Mucosa of stomach (tissue), 1 donor: Measurements from ENCODE around the gene APOBEC3H.

Experiments
- H3K27me3 ChIP-seq: one replicate; pipeline ENCODE4 v1.7.0; 2013; ENCODE audit warnings: mild to moderate bottlenecking, low read length; ENCODE audit not compliant: control insufficient read depth, insufficient read depth
- H3K36me3 ChIP-seq: one replicate; pipeline ENCODE4 v1.7.0; 2013; ENCODE audit warnings: low read length; ENCODE audit not compliant: control insufficient read depth, insufficient read depth
- H3K4me1 ChIP-seq: one replicate; pipeline ENCODE4 v1.7.0; 2013; ENCODE audit warnings: mild to moderate bottlenecking, low read length; ENCODE audit not compliant: control insufficient read depth, insufficient read depth
- H3K4me3 ChIP-seq: one replicate; pipeline ENCODE4 v1.7.0; 2013; ENCODE audit warnings: low read length
- H3K9ac ChIP-seq: one replicate; pipeline ENCODE4 v1.7.0; 2013; ENCODE audit warnings: mild to moderate bottlenecking, low read length, moderate library complexity
- H3K9me3 ChIP-seq: one replicate; pipeline ENCODE4 v1.7.0; 2013; ENCODE audit warnings: mild to moderate bottlenecking, low read length, moderate library complexity; ENCODE audit not compliant: control insufficient read depth
- donor health status: Pancreatic carcinoma.

The APOBEC3H gene

GRCh38 chr22:39101226-39101625, 4.2 kb downstream of the APOBEC3H start:
- Histone ChIP-seq H3K4me3 (no peak overlapping the region), H3K36me3 (no peaks in the 10 kb centered on the region), H3K4me1 (peaks cover 5% of the 10 kb centered on the region), H3K27me3 (no peaks in the 10 kb centered on the region), H3K9ac (no peak overlapping the region), H3K9me3 (no peaks in the 10 kb centered on the region)

- Histone ChIP-seq H3K4me1 (no peaks in the 10 kb centered on the region), H3K9ac (no peak overlapping the region), H3K27me3 (no peaks in the 10 kb centered on the region), H3K36me3 (no peaks in the 10 kb centered on the region), H3K9me3 (no peaks in the 10 kb centered on the region), H3K4me3 (no peak overlapping the region)
Measured at GRCh38 chr22:39103431-39103830, 6.4 kb downstream of the APOBEC3H start.

- Histone ChIP-seq H3K4me3 (no peak overlapping the region), H3K4me1 (no peaks in the 10 kb centered on the region), H3K9me3 (no peaks in the 10 kb centered on the region), H3K36me3 (no peaks in the 10 kb centered on the region), H3K9ac (no peak overlapping the region), H3K27me3 (no peaks in the 10 kb centered on the region)
Measured at GRCh38 chr22:39106326-39106725, 9.3 kb downstream of the APOBEC3H start.

GRCh38 chr22:39108487-39108886, 11.4 kb downstream of the APOBEC3H start:
- Histone ChIP-seq H3K4me1 (no peaks in the 10 kb centered on the region), H3K27me3 (no peaks in the 10 kb centered on the region)

GRCh38 chr22:39109361-39109760, 12.3 kb downstream of the APOBEC3H start:
- H3K36me3 ChIP-seq, result no peaks in the 10 kb centered on the region
- H3K9ac ChIP-seq, result no peak overlapping the region
- peaks cover 5% of the 10 kb centered on the region for H3K27me3 ChIP-seq
- H3K4me1 ChIP-seq, result no peaks in the 10 kb centered on the region
- H3K4me3 ChIP-seq, result no peak overlapping the region
- H3K9me3 ChIP-seq, result no peaks in the 10 kb centered on the region

More at GRCh38 chr22:39108487-39108886, 11.4 kb downstream of the APOBEC3H start:
- no peaks in the 10 kb centered on the region for H3K36me3 ChIP-seq
- no peak overlapping the region for H3K9ac ChIP-seq
- H3K4me3 ChIP-seq, result no peak overlapping the region
- H3K9me3 ChIP-seq, result no peaks in the 10 kb centered on the region

- Histone ChIP-seq H3K9ac (no peak overlapping the region), H3K4me3 (no peak overlapping the region), H3K36me3 (no peaks in the 10 kb centered on the region), H3K9me3 (no peaks in the 10 kb centered on the region), H3K4me1 (no peaks in the 10 kb centered on the region), H3K27me3 (peaks cover 5% of the 10 kb centered on the region)
Measured at GRCh38 chr22:39110631-39111561, 13.9 kb downstream of the APOBEC3H start.

- no peaks in the 10 kb centered on the region for H3K36me3 ChIP-seq
- no peak overlapping the region for H3K4me3 ChIP-seq
- no peaks in the 10 kb centered on the region for H3K9me3 ChIP-seq
- H3K27me3 ChIP-seq, result peaks cover 11% of the 10 kb centered on the region
- no peak overlapping the region for H3K9ac ChIP-seq
- peaks cover 3% of the 10 kb centered on the region for H3K4me1 ChIP-seq
Measured at GRCh38 chr22:39114112-39114511, 17.1 kb downstream of the APOBEC3H start.

- Histone ChIP-seq H3K4me1 (peaks cover 3% of the 10 kb centered on the region), H3K4me3 (no peak overlapping the region), H3K36me3 (no peaks in the 10 kb centered on the region), H3K9ac (no peak overlapping the region), H3K27me3 (peaks cover 11% of the 10 kb centered on the region), H3K9me3 (no peaks in the 10 kb centered on the region)
Measured at GRCh38 chr22:39115570-39115969, 18.5 kb downstream of the APOBEC3H start.

GRCh38 chr22:39115977-39116621, 19.1 kb downstream of the APOBEC3H start:
- peaks cover 3% of the 10 kb centered on the region for H3K4me1 ChIP-seq
- no peak overlapping the region for H3K4me3 ChIP-seq
- peaks cover 11% of the 10 kb centered on the region for H3K27me3 ChIP-seq
- no peaks in the 10 kb centered on the region for H3K9me3 ChIP-seq
- no peak overlapping the region for H3K9ac ChIP-seq
- H3K36me3 ChIP-seq, result no peaks in the 10 kb centered on the region

GRCh38 chr22:39117585-39118191, 20.6 kb downstream of the APOBEC3H start:
- no peak overlapping the region for H3K4me3 ChIP-seq
- peaks cover 11% of the 10 kb centered on the region for H3K27me3 ChIP-seq
- no peaks in the 10 kb centered on the region for H3K36me3 ChIP-seq
- H3K9me3 ChIP-seq, result no peaks in the 10 kb centered on the region
- no peak overlapping the region for H3K9ac ChIP-seq
- H3K4me1 ChIP-seq, result peaks cover 3% of the 10 kb centered on the region

- H3K9ac ChIP-seq, result no peak overlapping the region
- H3K4me1 ChIP-seq, result peaks cover 3% of the 10 kb centered on the region
- peaks cover 6% of the 10 kb centered on the region for H3K27me3 ChIP-seq
- no peaks in the 10 kb centered on the region for H3K9me3 ChIP-seq
- H3K4me3 ChIP-seq, result no peak overlapping the region
- H3K36me3 ChIP-seq, result no peaks in the 10 kb centered on the region
Measured at GRCh38 chr22:39120983-39121382, 23.9 kb downstream of the APOBEC3H start.
